GM19395 (cell line): ENCODE results near the gene CORO2A.

Experiments
- ATAC-seq: cut with Tn5 transposase; IDR thresholded peaks from one replicate; pipeline ENCODE4 v1.9.1; 2021; ENCODE audit warnings: mild to moderate bottlenecking, moderate library complexity; ENCODE audit not compliant: unreplicated experiment

CORO2A gene

DNA sequence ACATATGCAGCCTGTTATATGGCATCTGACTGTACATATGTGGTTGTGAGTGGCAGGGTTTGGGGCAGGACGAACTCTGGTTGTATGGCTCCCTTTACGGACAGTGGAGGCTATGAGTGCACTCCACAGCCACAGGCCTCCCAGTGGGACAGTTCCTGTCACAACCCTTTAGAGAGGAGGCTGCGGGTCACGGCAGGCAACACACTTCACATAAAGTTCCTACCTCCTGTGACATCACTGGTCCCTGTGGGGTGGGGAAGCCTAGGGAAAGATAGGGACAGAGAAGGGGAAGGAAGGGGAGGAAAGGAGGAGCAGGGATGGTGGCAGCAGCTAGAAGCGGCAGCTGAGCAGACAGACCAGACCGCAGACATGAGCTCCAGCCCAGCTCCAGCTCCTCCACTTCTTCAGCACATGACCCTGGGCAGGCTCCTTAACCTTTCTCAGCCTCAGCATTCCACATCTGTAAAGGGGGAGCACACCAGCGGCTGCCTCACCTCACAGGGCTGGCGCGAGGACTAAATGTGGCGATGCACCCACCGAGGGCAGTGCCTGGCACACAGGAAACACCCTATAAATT is 27.4 kb upstream of the CORO2A start:
- no peak for ATAC-seq

DNA sequence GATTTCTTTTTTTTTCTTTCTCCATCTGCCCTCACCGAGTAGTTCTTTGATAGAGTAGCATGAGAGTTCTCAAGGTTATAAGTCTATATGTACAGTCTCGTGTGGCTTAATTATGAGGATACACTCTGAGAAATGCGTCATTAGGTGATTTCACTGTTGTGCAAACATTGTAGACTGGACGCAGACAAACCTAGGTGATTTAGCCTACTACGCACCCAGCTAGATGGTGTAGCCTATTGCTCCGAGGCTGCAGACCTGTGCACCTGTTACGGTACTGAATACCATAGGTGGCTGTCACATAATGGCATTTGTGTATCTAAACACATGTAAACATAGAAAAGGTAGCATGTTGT is 26.9 kb upstream of the CORO2A start:
- ATAC-seq: no peak

DNA sequence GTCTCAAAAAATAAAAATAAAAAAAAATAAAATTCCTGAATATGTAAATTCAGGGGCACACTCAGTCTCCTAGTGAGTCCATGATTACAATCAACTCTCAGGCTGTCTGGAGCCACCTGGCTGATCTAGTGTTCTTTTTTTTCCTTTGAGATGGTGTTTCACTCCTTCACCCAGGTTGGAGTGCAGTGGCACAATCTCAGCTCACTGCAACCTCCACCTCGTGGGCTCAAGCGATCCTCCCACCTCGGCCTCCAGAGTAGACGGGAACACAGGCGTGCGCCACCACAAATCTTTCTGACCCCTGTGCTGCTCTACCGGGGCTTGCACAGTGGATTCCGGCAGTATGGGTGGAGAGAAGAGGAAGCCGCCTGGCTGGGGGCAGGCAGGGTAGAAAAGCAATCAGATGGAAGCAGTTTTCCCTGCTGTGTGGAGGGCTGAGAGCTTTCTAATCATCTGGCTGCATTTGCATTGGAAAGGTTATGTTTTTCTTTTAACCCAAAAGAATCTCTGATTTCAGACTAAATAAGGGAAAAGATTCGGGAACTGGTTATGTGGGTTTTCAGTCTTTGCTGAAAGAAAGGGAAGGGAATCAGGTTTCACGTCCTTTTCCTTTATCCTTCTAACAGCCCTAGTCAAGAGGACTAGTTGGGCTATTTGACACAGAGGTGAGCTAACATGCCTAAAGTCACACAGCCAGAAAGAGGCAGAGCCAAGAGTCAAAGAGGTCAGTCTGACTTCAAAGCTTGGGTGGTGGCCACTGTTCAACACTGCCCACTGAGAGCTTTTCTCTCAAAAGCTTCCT is 26.3 kb upstream of the CORO2A start:
- no peak for ATAC-seq

DNA sequence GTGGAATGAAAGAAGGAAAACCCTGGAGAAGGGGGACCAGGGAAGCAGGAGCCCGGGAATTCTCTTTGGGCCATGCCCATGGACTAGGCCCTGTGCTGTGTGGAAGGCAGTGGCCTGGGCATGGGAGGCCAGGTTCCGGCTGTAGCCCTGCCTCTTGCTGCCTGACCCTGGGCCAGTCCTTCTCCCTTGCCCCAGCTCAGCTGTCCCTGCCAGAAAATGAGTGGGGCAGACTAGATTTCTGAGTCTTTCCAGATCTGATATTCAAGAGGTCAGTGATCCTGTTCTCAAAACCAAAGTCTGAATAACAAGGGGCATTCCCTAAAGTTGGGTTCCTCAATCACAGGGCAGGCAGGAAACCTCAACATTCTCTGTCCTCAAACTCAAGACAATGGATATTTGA is 24.8 kb upstream of the CORO2A start:
- no peak for ATAC-seq

DNA sequence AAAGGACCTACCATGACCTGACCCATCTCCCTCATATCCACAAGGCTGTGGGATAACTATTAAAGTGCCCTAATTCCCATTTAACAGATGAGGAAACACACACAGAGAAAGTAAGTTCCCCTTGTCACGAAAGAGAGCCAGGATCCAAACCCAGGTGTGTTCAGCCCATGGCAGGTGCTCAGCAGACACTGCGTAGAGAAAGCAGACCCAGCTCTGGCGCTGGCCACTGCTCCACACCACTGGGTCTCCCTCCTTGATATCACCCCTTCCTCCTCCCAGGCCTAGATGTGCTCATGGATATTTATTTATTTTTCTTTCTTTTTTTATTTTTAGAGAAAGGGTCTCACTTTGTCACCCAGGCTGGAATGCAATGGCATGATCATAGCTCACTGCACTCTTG is 24.0 kb upstream of the CORO2A start:
- no peak for ATAC-seq

DNA sequence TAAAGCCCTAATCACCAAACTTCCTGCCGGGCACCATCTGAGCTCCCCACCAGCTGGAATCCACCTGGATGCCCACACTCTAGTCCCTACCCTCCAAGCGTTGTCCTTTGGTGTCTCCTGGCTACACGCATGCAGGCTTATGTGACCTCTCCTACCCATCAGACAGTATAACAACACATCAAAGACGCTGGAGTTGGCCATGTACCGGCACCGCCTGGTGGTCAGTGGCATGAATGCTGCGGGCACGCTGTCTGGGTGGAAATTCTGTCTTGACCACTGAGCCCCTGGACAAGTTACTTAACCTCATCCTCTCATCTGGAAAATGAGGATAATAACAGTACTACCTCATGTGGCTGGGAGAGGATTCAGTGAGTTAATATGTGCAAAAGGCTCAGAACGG is 23.4 kb upstream of the CORO2A start:
- no peak for ATAC-seq

DNA sequence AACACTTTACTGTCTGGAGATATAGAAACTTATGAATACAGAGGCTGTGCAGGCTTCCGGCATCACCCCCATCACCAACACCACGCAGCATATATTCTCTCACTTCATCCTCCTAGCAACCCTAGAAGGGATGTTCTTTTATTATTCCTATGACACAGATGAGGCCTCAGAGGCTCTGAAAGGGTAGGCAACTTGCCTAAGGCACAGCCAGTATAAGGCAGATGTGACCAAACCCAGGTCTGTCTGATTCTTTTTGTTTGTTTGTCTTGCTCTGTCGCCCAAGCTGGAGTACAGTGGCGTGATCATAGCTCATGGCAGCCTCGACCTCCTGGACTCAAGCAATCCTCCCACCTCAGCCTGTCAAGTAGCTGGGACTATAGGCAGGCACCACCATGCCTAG is 22.8 kb upstream of the CORO2A start:
- no peak for ATAC-seq

DNA sequence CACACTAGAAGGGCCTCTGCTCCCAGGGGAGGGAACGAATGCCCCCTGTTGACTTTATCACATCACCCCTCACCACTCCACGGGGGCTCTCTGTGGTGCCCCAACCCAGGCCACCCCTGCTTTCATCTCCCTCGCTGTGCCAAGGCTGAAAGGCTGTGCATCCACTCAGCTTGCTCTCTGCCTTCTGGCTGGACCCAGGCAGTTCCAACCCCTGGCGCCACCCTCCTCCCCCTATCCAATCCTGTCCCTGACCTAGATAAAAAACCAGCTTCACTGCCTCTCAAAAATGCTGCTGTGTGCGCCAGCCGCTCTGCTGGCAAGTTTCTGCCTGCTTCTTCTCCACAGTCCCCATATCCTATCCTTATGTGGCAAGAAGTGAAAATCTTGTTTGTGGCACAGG is 22.4 kb upstream of the CORO2A start:
- no peak for ATAC-seq

DNA sequence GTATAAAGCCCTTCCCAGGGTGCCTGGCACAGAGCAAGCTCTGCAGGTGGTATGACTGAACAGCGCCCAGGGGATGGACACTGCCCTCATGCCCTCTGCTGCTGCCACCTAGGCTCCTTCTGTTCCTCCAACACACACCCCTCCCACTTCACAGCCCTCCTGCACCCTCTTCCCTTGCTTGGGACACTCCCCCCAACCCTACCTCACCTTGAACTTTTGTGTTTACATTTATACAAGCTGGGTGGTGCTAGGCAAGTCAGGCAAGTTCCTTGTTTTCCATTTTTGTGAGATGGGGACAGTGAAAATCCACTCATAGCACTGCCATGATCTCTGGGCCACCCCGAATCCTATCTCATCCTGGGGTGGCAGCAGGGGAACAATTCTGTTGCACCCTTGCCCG is 18.8 kb upstream of the CORO2A start:
- ATAC-seq: no peak

DNA sequence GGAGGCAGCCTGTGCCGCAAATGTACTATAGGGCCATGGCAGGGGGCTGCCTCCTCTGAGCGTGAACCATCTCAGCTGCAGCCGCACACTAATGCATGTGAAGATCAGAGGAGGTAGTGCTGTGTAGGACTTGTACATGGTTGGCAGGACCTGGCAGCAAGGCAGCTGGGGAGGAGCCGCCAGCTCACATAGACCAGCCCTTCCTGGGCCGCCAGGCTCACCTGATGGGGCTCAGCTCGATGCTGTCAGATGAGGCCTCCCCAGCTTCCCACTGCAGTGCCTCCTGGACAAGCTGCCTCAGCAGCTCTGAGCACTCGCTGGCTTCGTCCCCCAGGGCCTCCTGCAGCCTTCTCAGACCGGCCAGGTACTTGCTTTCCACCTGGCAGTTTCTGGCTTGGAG is 18.0 kb upstream of the CORO2A start:
- no peak for ATAC-seq

DNA sequence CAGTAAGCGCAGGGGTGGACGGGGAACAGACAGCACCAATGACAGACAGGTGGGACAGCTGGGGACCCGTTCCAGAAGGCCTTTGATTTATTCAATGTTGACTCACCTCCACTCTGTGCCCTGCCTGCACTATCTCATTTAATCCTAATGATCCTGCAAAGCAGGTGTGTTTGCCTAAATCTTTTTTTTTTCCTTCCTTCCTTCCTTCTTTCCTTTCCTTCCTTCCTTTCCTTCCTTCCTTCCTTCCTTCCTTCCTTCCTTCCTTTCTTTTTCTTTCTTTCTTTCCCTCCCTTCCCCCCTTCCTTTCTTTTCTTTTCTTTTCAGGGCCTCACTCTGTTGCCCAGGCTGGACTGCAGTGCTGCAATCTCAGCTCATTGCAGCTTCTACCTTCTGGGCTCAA is 17.1 kb upstream of the CORO2A start:
- no peak for ATAC-seq

DNA sequence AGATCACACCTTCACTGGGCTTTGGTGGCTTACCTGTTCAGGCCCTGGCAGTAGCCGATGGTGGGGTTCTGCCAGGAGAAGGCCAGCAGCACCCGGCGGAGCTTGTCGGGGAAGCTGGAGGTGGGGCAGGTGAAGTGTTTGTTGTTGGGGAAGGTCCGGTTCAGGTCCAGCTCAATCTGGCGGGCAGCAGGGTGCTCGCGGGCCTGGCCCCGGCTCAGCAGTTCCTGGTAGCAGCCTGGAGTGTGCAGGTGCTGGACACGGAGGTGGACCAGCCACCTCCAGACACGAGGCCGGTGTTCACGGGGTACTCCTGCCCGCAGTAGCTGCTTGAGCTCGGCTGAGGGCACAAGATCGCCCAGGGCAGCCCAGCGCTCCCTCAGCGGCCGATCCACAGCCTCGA is 16.2 kb upstream of the CORO2A start:
- no peak for ATAC-seq

DNA sequence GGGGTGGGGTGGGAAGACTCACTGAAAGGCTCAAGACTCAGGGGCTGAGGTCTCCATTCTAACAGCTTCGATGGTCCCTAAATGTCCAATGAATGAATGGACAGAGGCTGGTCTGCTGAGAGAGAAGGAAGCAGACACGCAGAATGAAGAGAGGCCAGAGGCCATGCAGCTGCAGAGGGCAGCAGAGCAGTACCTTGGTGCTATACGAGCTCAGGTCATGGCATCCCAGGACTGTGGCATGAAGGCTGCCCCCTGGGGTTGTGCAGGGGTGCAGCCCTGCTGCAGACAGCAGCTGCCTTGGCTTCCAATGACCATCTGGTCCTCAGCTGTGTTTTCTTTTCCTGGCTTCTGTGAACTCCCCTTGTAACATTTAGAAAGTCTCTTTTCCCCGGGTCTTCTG is 15.2 kb upstream of the CORO2A start:
- ATAC-seq: no peak

DNA sequence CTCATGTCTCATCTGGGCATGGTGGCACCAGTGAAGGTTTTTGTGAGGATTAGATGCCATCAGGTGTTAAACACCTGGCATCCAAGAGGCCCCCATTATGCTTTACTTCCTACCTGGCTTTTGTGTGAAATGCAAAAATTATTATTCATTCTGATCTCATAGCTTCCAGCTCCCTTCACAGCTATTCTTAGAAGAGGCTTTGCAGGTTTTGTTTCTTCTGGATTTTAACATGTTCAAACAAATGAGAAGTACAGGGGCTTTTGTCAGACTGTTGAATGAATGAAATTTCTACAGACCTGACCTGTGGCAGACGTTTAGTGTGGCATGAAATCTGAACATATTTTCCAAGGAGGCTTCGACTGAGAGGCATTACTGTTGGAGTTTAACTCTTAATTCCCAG is 14.3 kb upstream of the CORO2A start:
- no peak for ATAC-seq

DNA sequence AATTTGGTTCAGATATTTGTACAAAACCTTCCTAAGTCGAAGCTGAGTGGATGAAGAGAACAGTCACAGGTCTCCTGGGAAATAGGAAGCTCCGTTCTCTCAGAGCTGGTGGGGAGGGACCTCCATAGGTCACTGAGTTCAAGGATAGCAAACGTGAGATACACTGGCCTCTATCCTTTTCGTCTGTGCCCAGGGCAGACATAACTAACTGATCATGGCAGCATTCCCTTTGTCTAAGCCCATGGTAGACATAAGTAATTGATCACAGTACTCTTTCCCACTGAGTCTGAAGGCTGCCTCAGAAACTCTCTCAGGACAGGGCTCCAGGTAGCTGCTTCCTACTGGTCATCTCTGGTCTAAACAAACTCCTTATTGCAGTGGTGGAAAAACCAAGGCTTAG is 12.3 kb upstream of the CORO2A start:
- ATAC-seq: no peak

DNA sequence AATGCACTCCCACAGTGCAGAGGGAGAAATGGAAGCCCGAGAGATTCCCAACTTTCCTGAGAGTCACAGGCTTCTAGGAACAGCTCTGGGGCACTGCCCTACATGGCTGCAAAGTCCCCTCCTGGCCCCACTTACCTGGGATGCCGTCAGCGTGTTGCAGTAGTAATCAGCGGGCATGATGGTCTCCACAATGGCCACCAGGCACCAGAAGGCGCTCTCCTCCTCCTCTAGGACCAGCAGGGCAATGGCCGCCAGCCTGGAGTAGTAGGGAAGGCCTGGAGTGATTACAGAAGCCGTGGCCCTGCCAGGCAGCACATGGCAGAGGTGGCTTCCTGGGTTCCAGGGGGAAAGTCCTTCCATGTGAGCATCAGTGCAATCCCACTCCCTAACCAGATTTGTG is 10.7 kb upstream of the CORO2A start:
- ATAC-seq: no peak

DNA sequence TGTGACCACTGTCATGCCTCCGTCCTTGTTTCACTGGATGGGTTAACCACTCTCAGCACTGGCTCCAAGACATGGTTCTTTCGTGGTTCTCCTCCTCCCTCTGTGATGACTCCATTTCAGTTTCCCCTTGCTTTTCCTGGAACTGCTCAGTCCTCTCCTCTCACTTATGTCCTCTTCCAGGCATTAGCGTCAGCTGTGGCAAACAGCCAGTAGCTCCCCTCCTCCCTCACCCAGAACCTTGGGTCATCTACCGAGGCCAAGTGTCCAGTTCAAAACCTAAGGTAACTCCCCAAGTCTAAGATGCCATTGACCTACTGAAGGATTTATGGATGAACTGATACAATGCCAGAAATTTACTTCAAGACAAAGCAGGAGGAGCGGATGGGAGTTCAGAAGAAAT is 9.8 kb upstream of the CORO2A start:
- no peak for ATAC-seq

DNA sequence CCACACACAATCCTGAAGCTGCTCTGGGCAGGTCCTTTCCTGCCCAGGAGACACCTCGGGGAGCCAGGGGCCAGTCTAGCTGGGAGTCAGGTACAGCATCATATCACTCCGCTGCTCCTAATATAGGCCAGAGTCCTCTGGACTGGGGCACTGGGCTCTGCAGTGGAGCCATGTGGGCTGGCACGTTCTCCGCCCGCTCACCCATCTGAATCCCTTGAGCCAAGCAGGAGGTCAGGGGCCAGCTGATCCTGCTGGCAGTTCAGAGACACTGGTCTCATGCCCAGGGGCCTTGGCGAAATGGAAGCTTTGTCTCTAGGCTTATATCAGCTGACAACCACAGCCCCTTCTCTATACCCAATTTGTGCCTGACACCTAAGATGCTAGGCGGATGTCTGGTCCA is 9.3 kb upstream of the CORO2A start:
- ATAC-seq: no peak

DNA sequence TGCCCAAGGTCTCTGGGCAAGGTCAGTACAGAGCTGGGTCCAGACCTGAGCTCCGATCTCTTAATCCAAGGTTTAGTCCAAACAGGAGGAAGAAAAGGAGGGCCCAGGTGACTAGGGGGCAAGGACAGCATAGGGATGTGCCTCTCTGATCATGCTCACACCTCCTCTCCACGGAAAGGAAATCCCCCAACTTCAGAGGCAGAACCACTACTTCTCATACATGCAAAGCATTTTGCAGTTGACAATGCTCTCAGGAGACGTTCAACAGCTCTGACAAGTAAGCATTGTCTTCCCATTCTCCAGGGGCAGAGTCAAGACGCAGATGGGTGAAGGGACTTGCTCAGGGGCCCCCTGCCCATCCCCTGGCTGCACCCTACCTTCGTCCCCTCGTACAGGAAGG is 8.7 kb upstream of the CORO2A start:
- no peak for ATAC-seq

DNA sequence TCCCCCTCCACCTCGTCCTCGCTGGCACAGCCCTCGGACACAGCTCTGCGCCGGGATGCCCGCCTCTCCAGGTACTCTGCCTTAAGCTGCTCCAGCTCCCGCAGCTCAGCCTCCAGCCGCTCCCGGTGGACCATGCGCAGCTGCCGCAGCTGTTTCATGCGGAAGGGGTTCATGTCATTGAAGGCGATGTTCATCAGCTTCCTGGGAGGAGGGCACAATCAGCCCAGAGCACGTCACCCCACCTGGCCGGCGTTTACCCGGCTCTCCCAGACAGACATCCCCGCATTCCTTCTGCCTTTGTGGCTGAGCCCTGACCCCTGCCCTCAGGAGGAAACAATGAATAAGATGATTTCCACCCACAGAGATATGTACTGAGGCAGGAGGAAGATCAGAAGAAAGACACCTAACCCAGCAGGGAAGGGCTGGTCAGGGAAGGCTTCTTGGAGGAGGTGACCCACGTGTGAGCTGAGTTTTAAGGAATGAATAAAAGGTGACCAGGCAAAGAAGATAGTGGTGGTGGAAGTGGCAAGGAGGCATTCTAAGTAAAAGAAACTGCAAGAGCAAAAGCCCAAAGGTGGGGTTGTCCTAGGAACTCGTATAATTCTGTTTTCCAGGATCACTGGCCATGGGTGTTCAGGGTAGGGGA is 7.1 kb upstream of the CORO2A start:
- ATAC-seq: no peak

DNA sequence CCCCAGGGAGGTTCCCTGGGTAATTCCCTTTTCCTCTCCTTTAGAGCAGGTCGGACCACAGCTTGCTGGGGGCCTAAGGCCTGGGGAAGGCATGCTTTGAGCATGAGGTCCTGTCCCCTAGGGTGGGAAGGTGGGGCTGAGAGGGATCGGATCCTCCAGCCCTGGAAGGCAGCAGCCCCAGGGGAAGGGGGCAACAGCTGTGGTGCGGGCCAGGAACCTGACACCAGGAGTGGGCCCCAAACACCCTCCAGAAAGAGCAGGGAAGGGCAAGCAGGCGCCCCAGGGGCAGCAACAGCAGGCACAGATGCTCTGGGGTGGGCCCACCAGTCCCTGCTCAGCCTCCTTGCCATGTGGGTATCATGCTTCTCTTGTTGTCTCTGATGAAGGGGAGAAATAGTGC is 3.2 kb upstream of the CORO2A start:
- ATAC-seq: no peak

DNA sequence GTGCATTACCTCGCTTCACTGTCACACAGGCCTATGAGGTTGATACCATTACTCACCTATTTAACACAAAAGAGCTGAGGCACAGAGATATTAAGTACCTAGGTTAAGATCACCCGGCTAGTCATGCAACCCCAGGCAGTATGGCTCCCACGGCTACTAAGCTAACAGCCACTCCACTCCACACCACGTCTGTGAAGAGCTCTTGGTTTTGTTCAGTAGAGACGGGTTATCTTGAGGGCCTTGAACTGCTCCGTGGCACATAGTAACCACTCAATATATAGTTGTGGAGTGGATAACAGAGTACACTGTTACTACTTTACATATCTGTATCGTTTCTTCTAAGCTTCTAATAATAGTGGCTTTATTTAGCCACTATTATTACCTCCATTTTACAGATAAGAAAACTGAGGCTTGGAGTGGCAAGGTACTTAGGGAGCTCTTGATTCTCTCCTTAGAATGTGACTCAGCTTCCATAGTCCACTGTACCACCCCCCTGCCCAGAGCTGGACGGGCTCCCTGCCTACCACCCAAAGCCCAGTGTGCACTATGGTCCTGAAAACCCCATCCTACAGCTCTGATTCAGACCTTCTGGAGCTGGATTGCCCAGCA is 1.0 kb upstream of the CORO2A start:
- no peak for ATAC-seq
